HepG2 (cell line): ENCODE results near the gene S100A5. TPM values are rescaled to one million over a fixed set of nuclear protein-coding genes. Genes with fewer than 3 reads are reported as not detected.

Experiments used
- ATF3 ChIP-seq: sonication (generic); formaldehyde crosslinking; IDR thresholded peaks from 2 replicates; pipeline ENCODE4 v1.4.0; 2020; ENCODE audit warnings: missing genetic modification reagents
- FUBP1 ChIP-seq: sonication (generic); formaldehyde crosslinking; IDR thresholded peaks from 2 replicates; pipeline ENCODE4 v1.5.1; 2020; ENCODE audit warnings: missing genetic modification reagents, mild to moderate bottlenecking, borderline replicate concordance
- GRHL1 ChIP-seq: sonication (generic); formaldehyde crosslinking; conservative IDR thresholded peaks from 2 replicates; pipeline ENCODE4 v1.8.0; 2022; ENCODE audit warnings: missing genetic modification reagents
- MTF1 ChIP-seq: sonication (generic); formaldehyde crosslinking; IDR thresholded peaks from 2 replicates; pipeline ENCODE4 v1.5.0; 2020; ENCODE audit warnings: missing genetic modification reagents
- REXO4 ChIP-seq: sonication (generic); formaldehyde crosslinking; IDR thresholded peaks from 2 replicates; pipeline ENCODE4 v1.8.0; 2022; ENCODE audit warnings: missing genetic modification reagents, mild to moderate bottlenecking, borderline replicate concordance
- SIX4 ChIP-seq: sonication (generic); formaldehyde crosslinking; IDR thresholded peaks from 2 replicates; pipeline ENCODE4 v1.4.0; 2020; ENCODE audit warnings: missing genetic modification reagents
- TGIF2 ChIP-seq: IDR thresholded peaks from 2 replicates; pipeline ENCODE4 v1.6.1; 2016; ENCODE audit warnings: control low read depth, missing compliant biosample characterization
- U2AF1 ChIP-seq: fragments of 200-400 bp; formaldehyde crosslinking; optimal IDR thresholded peaks from 2 replicates; pipeline ENCODE3; 2017; ENCODE audit warnings: mild to moderate bottlenecking, low read depth, low read length
- ZBTB33 ChIP-seq: sonication (generic); formaldehyde crosslinking; IDR thresholded peaks from 2 replicates; pipeline ENCODE4 v1.4.0; 2020; ENCODE audit warnings: missing genetic modification reagents
- ZNF350 ChIP-seq: sonication (generic); formaldehyde crosslinking; IDR thresholded peaks from 2 replicates; pipeline ENCODE4 v1.4.0; 2020; ENCODE audit warnings: mild to moderate bottlenecking, low read depth, missing genetic modification reagents, borderline replicate concordance
- ZNF574 ChIP-seq: sonication (generic); formaldehyde crosslinking; IDR thresholded peaks from 2 replicates; pipeline ENCODE4 v1.4.0; 2020; ENCODE audit warnings: missing genetic modification reagents
- ZNF614 ChIP-seq: IDR thresholded peaks from 2 replicates; pipeline ENCODE4 v1.6.1; 2018; ENCODE audit warnings: missing biosample characterization, missing genetic modification reagents, inconsistent platforms, borderline replicate concordance
- ZNF615 ChIP-seq: sonication (generic); formaldehyde crosslinking; IDR thresholded peaks from 2 replicates; pipeline ENCODE4 v1.5.0; 2020; ENCODE audit warnings: mild to moderate bottlenecking, missing genetic modification reagents, borderline replicate concordance
- ZNF850 ChIP-seq: sonication (generic); formaldehyde crosslinking; conservative IDR thresholded peaks from 2 replicates; pipeline ENCODE4 v1.9.0; 2021; ENCODE audit warnings: mild to moderate bottlenecking, missing genetic modification reagents
- polyA plus RNA-seq, 8 experiments: library from polyadenylated mRNA; depleted of rRNA in 3 of 8; stranded (reverse) in 7 of 8; unstranded in 1 of 8; fragments of >200 nt; fragmentation: Illumina TruSeq in 4 of 8; extraction: Trizol in 4 of 8; gene quantifications; 2 replicates each; pipeline versions ENCODE4 v1.2.1 to v1.2.3, GENCODE V29; 2011 to 2016; ENCODE audit warnings: low read depth in 4 of 8, missing spikeins in 1 of 8, mixed read lengths in 1 of 8; ENCODE audit not compliant: insufficient read depth in 1 of 8
- total RNA-seq, 5 experiments: library from RNA; depleted of rRNA; stranded (reverse); fragments of >200 nt; fragmentation: Illumina TruSeq; extraction: Trizol; gene quantifications; 2 replicates each; pipeline ENCODE4 v1.2.3, GENCODE V29; 2016; ENCODE audit warnings: low read depth in 1 of 5

The S100A5 gene
- total and polyA plus RNA-seq, 2 of the 13 experiments (the other 11 are each of a cell fraction or from before 2014, with no cell fraction given): not detected

- TF ChIP-seq ZBTB33 (CRISPR knock-in tag) (no peak), FUBP1 (no peak), ZNF614 (CRISPR knock-in tag) (peak; percentile 33; the same call in 1 of the 2 replicates), ZNF350 (CRISPR knock-in tag) (no peak; the same call in 1 of the 2 replicates), SIX4 (CRISPR knock-in tag) (no peak), ZNF850 (CRISPR knock-in tag) (no peak), ZNF574 (CRISPR knock-in tag) (peak; percentile 52), TGIF2 (peak; percentile 37; the same call in 1 of the 2 replicates), ATF3 (CRISPR knock-in tag) (no peak), MTF1 (CRISPR knock-in tag) (no peak), U2AF1 (no peak), ZNF615 (CRISPR knock-in tag) (peak; percentile 50; the same call in 1 of the 2 replicates), GRHL1 (CRISPR knock-in tag) (no peak), REXO4 (CRISPR knock-in tag) (no peak)
These were observed 7.8 kb downstream of the S100A5 start (continued) for GRCh38 chr1:153532769-153533599.
